Cardiac muscle cell (in vitro differentiated cells and primary cell): ENCODE measurements around the gene BDKRB1. TPM values are rescaled to one million over a fixed set of nuclear protein-coding genes. Genes with fewer than 3 reads are reported as not detected.

Experiments
- DNase-seq, 2 donors: peaks; one replicate each; pipeline versions ENCODE4 v3.0.0 to v3.0.0-alpha.2; 2010 to 2017; ENCODE audit warnings: low read depth in 1 of 2, low spot score in 1 of 2
- H3K27ac ChIP-seq: fragments of 200-600 bp; sonication (generic); 2 replicates; pipeline ENCODE4 v1.5.1; 2016
- H3K27me3 ChIP-seq: fragments of 200-600 bp; sonication (generic); 2 replicates; pipeline ENCODE4 v1.6.0; 2016; ENCODE audit warnings: control low read depth
- H3K36me3 ChIP-seq: fragments of 200-600 bp; sonication (generic); 2 replicates; pipeline ENCODE4 v1.5.1; 2016; ENCODE audit warnings: control low read depth
- H3K4me1 ChIP-seq: fragments of 200-600 bp; sonication (generic); 2 replicates; pipeline ENCODE4 v1.8.1; 2017; ENCODE audit warnings: low read depth, mild to moderate bottlenecking, mixed run types
- H3K4me3 ChIP-seq: fragments of 200-600 bp; sonication (generic); 2 replicates; pipeline ENCODE4 v1.5.1; 2016; ENCODE audit warnings: mild to moderate bottlenecking
- H3K9me3 ChIP-seq: fragments of 200-600 bp; sonication (generic); 2 replicates; pipeline ENCODE4 v1.5.1; 2017; ENCODE audit warnings: low read depth, mild to moderate bottlenecking, control low read depth
- CTCF ChIP-seq: IDR thresholded peaks from 2 replicates; pipeline ENCODE4 v1.5.1; 2012; ENCODE audit warnings: low read depth, mild to moderate bottlenecking, low read length
- polyA plus RNA-seq: library from polyadenylated mRNA; unstranded; fragments of >200 nt; fragmentation: Nextera tagmentation; extraction: Ambion mirVana; gene quantifications from 2 replicates; pipeline ENCODE4 v1.2.1, GENCODE V29; 2016
- total RNA-seq: library from RNA; depleted of rRNA; stranded (reverse); fragments of >200 nt; gene quantifications from 2 replicates; pipeline ENCODE4 v1.2.3, GENCODE V29; 2016

The BDKRB1 gene
- total and polyA plus RNA-seq, 2 experiments from 2014 or later = 0.09 TPM; not detected in 1

GRCh38 chr14:96217376-96217913 lies 38.6 kb upstream of the BDKRB1 start:
- Histone ChIP-seq H3K36me3 (no peaks in the 10 kb centered on the region), H3K4me1 (no peaks in the 10 kb centered on the region), H3K9me3 (no peaks in the 10 kb centered on the region), H3K27me3 (no peaks in the 10 kb centered on the region), H3K4me3 (no peak overlapping the region), H3K27ac (no peak overlapping the region)
- no peak for TF ChIP-seq CTCF
- no peak for DNase-seq

- H3K27ac ChIP-seq = no peak overlapping the region
- H3K9me3 ChIP-seq = no peaks in the 10 kb centered on the region
- no peaks in the 10 kb centered on the region for H3K36me3 ChIP-seq
- no peak for DNase-seq
- no peaks in the 10 kb centered on the region for H3K27me3 ChIP-seq
- H3K4me1 ChIP-seq = no peaks in the 10 kb centered on the region
- TF ChIP-seq CTCF = no peak
- no peak overlapping the region for H3K4me3 ChIP-seq
Observed at GRCh38 chr14:96221109-96221650, 34.8 kb upstream of the BDKRB1 start.

GRCh38 chr14:96221841-96222240 lies 34.2 kb upstream of the BDKRB1 start:
- H3K27ac ChIP-seq = no peak overlapping the region
- no peaks in the 10 kb centered on the region for H3K9me3 ChIP-seq
- H3K36me3 ChIP-seq = no peaks in the 10 kb centered on the region
- no peaks in the 10 kb centered on the region for H3K4me1 ChIP-seq
- H3K4me3 ChIP-seq = no peak overlapping the region
- DNase-seq = peak in 1 of 2 donors; percentile 42
- TF ChIP-seq CTCF = no peak
- no peaks in the 10 kb centered on the region for H3K27me3 ChIP-seq

- no peak for DNase-seq
- Histone ChIP-seq H3K27me3 (no peaks in the 10 kb centered on the region), H3K4me3 (no peak overlapping the region), H3K36me3 (no peaks in the 10 kb centered on the region), H3K27ac (no peak overlapping the region), H3K9me3 (no peaks in the 10 kb centered on the region), H3K4me1 (no peaks in the 10 kb centered on the region)
- TF ChIP-seq CTCF = no peak
Observed at GRCh38 chr14:96224480-96225096, 31.4 kb upstream of the BDKRB1 start.

DNA sequence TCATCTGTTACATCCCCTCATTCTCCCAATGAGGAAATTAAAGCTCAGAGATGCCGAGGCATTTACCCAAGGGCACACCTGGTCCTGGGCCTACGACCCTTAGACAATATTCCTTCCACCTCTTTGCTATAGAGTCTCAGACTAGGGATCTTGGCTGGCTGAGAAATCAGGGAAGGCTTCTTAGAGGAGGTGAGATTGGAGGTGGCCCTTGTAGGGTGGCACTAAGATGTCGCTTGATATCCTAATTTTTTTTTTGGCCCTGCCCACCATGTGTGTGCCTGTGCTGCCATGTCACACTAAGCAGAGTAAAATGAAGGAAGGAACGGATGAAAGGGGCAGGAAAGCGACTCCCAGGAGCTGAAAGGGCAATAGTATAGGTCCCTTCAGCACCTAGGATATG lies 30.8 kb upstream of the BDKRB1 start:
- Histone ChIP-seq H3K36me3 (no peaks in the 10 kb centered on the region), H3K9me3 (no peaks in the 10 kb centered on the region), H3K4me1 (no peaks in the 10 kb centered on the region), H3K27ac (no peak overlapping the region), H3K4me3 (no peak overlapping the region), H3K27me3 (no peaks in the 10 kb centered on the region)
- TF ChIP-seq CTCF = no peak
- no peak for DNase-seq
